Measurements from ENCODE around the gene GALNTL6.

Gene GALNTL6

DNA sequence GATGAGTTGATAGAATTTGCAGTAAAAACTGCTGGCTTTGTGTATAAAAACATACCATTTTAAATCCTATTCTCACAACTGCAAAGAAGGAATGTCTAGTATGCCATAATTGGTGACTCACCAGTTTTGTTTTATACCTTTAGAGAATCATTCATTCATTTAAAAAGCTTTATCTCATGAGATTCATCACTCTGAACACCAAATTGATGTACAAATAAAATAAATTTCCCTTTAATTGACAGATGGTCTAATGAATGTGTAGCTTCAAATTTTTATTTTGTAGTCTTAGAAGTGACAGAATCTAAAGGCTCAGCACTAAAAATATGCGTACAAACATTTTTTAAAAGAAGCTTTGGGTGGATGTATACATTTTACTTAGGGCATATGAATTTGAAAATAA, 492.5 kb downstream of the GALNTL6 start:
- H3K4me2 ChIP-seq (ENCODE audit: low read depth, low read length, poor library complexity, severe bottlenecking): no peak overlapping the region
- H3K79me2 ChIP-seq (ENCODE audit: insufficient read depth, low read length): no peaks in the 10 kb centered on the region

DNA sequence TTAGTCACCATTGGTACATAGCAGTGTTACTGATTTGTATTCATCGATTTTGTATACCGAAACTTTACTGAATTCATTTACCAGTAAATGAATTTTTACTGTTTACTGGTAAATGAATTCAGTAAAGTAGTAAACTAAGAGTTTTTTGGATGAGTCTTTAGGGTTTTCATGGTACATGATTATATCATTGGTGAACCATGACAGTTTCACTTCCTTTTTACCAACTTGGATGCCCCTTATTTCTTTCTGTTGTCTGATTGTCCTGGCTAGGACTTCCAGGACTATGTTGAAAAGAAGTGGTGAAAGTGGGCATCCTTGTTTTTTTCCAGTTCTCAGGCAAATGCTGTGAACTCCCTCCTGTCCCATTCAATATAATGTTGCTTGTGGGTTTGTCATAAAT, 494.9 kb downstream of the GALNTL6 start:
- H4K20me1 ChIP-seq (ENCODE audit: insufficient read depth, low read length, poor library complexity, severe bottlenecking): no peaks in the 10 kb centered on the region
- no peaks in the 10 kb centered on the region for H3K79me2 ChIP-seq (ENCODE audit: insufficient read depth, low read length)
- H3K9me3 ChIP-seq (ENCODE audit: insufficient read depth, low read depth, low read length): no peaks in the 10 kb centered on the region
- H3K9me2 ChIP-seq (replicated peaks; ENCODE audit: low read depth, low read length): no peaks in the 10 kb centered on the region
- H3K4me3 ChIP-seq (ENCODE audit: low read length, poor library complexity, severe bottlenecking): no peak overlapping the region
- TF ChIP-seq, protein P1, sequence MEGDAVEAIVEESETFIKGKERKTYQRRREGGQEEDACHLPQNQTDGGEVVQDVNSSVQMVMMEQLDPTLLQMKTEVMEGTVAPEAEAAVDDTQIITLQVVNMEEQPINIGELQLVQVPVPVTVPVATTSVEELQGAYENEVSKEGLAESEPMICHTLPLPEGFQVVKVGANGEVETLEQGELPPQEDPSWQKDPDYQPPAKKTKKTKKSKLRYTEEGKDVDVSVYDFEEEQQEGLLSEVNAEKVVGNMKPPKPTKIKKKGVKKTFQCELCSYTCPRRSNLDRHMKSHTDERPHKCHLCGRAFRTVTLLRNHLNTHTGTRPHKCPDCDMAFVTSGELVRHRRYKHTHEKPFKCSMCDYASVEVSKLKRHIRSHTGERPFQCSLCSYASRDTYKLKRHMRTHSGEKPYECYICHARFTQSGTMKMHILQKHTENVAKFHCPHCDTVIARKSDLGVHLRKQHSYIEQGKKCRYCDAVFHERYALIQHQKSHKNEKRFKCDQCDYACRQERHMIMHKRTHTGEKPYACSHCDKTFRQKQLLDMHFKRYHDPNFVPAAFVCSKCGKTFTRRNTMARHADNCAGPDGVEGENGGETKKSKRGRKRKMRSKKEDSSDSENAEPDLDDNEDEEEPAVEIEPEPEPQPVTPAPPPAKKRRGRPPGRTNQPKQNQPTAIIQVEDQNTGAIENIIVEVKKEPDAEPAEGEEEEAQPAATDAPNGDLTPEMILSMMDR (conservative IDR thresholded peaks at IDR 0.05; ENCODE audit: low read length): no peak
- no peak for TF ChIP-seq EZH2phosphoT487 (IDR thresholded peaks at IDR 0.05; ENCODE audit: borderline replicate concordance)
- no peak overlapping the region for H3K9ac ChIP-seq (ENCODE audit: low read depth, low read length, poor library complexity, severe bottlenecking)
- H3K27me3 ChIP-seq (ENCODE audit: insufficient read depth, low read length, poor library complexity, severe bottlenecking): no peaks in the 10 kb centered on the region
- H3K4me1 ChIP-seq (ENCODE audit: insufficient read depth, low read length, poor library complexity, severe bottlenecking): no peaks in the 10 kb centered on the region
- no peak overlapping the region for H3K4me2 ChIP-seq (ENCODE audit: low read depth, low read length, poor library complexity, severe bottlenecking)
- no peaks in the 10 kb centered on the region for H3F3A ChIP-seq (ENCODE audit: low read depth)
- no peaks in the 10 kb centered on the region for H3K36me3 ChIP-seq (ENCODE audit: insufficient read depth, low read length)
- H2AFZ ChIP-seq (ENCODE audit: low read length): no peak overlapping the region

More for the DNA sequence above, 492.5 kb downstream of the GALNTL6 start:
- no peaks in the 10 kb centered on the region for H3K4me1 ChIP-seq (ENCODE audit: insufficient read depth, low read length, poor library complexity, severe bottlenecking)
- no peaks in the 10 kb centered on the region for H3F3A ChIP-seq (ENCODE audit: low read depth)
- TF ChIP-seq, protein P1 (conservative IDR thresholded peaks at IDR 0.05; ENCODE audit: low read length): no peak
- no peak for TF ChIP-seq EZH2phosphoT487 (IDR thresholded peaks at IDR 0.05; ENCODE audit: borderline replicate concordance)
- no peak overlapping the region for H3K9ac ChIP-seq (ENCODE audit: low read depth, low read length, poor library complexity, severe bottlenecking)
- H3K9me3 ChIP-seq (ENCODE audit: insufficient read depth, low read depth, low read length): no peaks in the 10 kb centered on the region
- H3K4me3 ChIP-seq (ENCODE audit: low read length, poor library complexity, severe bottlenecking): no peak overlapping the region
- no peaks in the 10 kb centered on the region for H4K20me1 ChIP-seq (ENCODE audit: insufficient read depth, low read length, poor library complexity, severe bottlenecking)
- H3K36me3 ChIP-seq (ENCODE audit: insufficient read depth, low read length): no peaks in the 10 kb centered on the region
- no peak overlapping the region for H2AFZ ChIP-seq (ENCODE audit: low read length)
- H3K27me3 ChIP-seq (ENCODE audit: insufficient read depth, low read length, poor library complexity, severe bottlenecking): no peaks in the 10 kb centered on the region
- H3K9me2 ChIP-seq (replicated peaks; ENCODE audit: low read depth, low read length): no peaks in the 10 kb centered on the region

DNA sequence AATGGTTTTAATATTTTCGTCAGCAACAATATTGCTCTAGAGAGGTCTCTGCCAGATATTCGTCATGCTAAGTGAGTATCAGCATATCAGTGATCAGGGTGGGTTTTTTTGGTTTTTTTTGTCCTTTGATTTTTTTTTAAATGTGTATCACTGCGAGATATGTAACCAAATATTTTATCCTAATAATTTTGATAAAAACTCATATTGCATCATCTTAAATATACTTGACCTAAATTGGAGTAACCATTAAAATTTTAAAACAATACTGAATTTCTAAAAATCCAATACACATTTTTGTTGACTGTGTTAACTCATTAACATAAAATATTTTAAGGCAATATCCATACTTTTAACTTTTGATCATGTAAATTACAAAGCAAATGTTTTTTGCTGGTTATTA, 498.5 kb downstream of the GALNTL6 start:
- H2AFZ ChIP-seq (ENCODE audit: low read length): no peak overlapping the region
- H3K9me3 ChIP-seq (ENCODE audit: insufficient read depth, low read depth, low read length): no peaks in the 10 kb centered on the region

More for the DNA sequence above, 498.5 kb downstream of the GALNTL6 start:
- Histone ChIP-seq H4K20me1 (ENCODE audit: insufficient read depth, low read length, poor library complexity, severe bottlenecking) (no peaks in the 10 kb centered on the region), H3K4me2 (ENCODE audit: low read depth, low read length, poor library complexity, severe bottlenecking) (no peak overlapping the region), H3K36me3 (ENCODE audit: insufficient read depth, low read length) (no peaks in the 10 kb centered on the region), H3F3A (ENCODE audit: low read depth) (no peaks in the 10 kb centered on the region), H3K9ac (ENCODE audit: low read depth, low read length, poor library complexity, severe bottlenecking) (no peak overlapping the region), H3K4me3 (ENCODE audit: low read length, poor library complexity, severe bottlenecking) (no peak overlapping the region), H3K9me2 (replicated peaks; ENCODE audit: low read depth, low read length) (no peaks in the 10 kb centered on the region), H3K27me3 (ENCODE audit: insufficient read depth, low read length, poor library complexity, severe bottlenecking) (no peaks in the 10 kb centered on the region), H3K79me2 (ENCODE audit: insufficient read depth, low read length) (no peaks in the 10 kb centered on the region), H3K4me1 (ENCODE audit: insufficient read depth, low read length, poor library complexity, severe bottlenecking) (no peaks in the 10 kb centered on the region)
- TF ChIP-seq EZH2phosphoT487 (IDR thresholded peaks at IDR 0.05; ENCODE audit: borderline replicate concordance): no peak
- TF ChIP-seq, protein P1 (conservative IDR thresholded peaks at IDR 0.05; ENCODE audit: low read length): no peak
